ENCODE measurements around the gene CRIP1.

Gene CRIP1

DNA sequence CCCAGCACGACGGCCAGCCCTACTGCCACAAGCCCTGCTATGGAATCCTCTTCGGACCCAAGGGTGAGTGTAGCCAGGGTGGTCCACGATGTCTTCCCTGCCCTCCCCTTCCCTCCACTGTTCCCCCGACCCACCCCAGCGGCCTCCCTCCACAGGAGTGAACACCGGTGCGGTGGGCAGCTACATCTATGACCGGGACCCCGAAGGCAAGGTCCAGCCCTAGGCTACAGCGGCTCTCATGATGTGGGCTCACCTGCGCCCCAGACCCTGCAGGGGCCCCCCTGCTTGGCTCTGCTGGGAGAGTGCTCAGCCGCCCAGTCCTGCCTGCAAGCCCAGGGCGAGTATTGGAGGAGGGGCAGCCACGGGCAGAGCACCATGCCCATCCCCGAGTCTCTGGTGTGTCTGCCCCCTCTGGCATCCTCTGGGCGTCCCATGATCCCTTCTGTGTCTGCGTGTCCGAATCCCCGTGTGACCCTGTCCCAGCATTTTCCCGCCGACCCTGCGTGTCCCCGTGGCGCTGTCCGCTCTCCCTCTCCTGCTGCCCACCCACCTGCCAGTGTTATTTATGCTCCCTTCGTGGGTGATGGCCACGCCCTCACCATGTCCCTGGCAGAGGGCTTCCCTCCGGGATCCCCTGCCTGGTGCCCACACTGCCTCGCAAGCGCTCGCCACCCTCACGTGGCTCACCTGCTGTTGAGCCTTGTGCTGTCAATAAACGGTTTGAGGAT is 7.1 kb upstream of the CRIP1 start:
- Histone ChIP-seq H2AFZ (ENCODE audit: low read length) (no peak overlapping the region), H3K79me2 (ENCODE audit: insufficient read depth, low read length) (no peaks in the 10 kb centered on the region), H4K20me1 (ENCODE audit: insufficient read depth, low read length) (no peaks in the 10 kb centered on the region), H3K9me3 (ENCODE audit: low read length) (no peaks in the 10 kb centered on the region), H3K4me1 (ENCODE audit: insufficient read depth, low read length, severe bottlenecking) (peaks cover 25% of the 10 kb centered on the region), H3K9ac (ENCODE audit: low read length) (no peak overlapping the region), H3K27ac (ENCODE audit: low read depth, low read length, poor library complexity, severe bottlenecking) (no peak overlapping the region), H3K9me2 (ENCODE audit: low read depth, low read length) (no peaks in the 10 kb centered on the region), H3K27me3 (ENCODE audit: insufficient read depth, low read length) (peaks cover 38% of the 10 kb centered on the region), H3K36me3 (ENCODE audit: insufficient read depth, low read length) (no peaks in the 10 kb centered on the region), H3F3A (ENCODE audit: insufficient read depth, low read length) (no peaks in the 10 kb centered on the region), H3K4me3 (ENCODE audit: low read depth, low read length, poor library complexity, severe bottlenecking) (no peak overlapping the region), H3K4me2 (ENCODE audit: low read length) (no peak overlapping the region)
- TF ChIP-seq, protein P1, sequence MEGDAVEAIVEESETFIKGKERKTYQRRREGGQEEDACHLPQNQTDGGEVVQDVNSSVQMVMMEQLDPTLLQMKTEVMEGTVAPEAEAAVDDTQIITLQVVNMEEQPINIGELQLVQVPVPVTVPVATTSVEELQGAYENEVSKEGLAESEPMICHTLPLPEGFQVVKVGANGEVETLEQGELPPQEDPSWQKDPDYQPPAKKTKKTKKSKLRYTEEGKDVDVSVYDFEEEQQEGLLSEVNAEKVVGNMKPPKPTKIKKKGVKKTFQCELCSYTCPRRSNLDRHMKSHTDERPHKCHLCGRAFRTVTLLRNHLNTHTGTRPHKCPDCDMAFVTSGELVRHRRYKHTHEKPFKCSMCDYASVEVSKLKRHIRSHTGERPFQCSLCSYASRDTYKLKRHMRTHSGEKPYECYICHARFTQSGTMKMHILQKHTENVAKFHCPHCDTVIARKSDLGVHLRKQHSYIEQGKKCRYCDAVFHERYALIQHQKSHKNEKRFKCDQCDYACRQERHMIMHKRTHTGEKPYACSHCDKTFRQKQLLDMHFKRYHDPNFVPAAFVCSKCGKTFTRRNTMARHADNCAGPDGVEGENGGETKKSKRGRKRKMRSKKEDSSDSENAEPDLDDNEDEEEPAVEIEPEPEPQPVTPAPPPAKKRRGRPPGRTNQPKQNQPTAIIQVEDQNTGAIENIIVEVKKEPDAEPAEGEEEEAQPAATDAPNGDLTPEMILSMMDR (IDR thresholded peaks at IDR 0.05; ENCODE audit: low read length) = no peak
- no peak for TF ChIP-seq EZH2 (IDR thresholded peaks at IDR 0.05; ENCODE audit: borderline replicate concordance, low read length)

DNA sequence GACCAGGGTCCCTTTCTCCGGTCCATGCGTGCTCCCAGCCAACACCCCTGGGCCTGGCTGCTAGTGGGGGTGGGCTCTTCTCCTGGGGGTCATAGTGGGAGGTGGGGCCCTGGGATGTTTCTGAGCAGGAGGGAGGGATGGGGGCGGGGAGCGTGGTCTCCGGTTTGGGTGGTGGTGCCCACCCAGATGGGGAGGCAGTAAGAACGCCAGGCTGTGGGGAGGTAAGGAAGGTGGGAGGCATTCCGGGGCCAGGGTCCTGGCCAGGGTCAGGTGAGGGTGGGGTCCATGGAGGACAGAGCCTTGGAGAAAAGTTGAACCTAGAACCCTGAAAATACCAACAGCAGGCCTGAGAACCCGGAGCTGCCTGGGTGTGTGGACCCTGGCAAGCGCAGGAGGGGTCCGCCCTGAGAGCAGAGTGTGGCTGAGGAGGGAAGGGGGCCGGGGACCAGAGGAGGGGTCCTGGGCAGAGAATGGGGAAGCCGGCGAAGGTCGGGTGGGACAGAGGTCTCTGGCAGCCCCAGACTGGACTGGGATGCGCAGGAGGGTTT is 6.4 kb upstream of the CRIP1 start:
- Histone ChIP-seq H2AFZ (ENCODE audit: low read length) (no peak overlapping the region), H3K4me3 (ENCODE audit: low read depth, low read length, poor library complexity, severe bottlenecking) (no peak overlapping the region), H3K9me2 (ENCODE audit: low read depth, low read length) (no peaks in the 10 kb centered on the region), H3K79me2 (ENCODE audit: insufficient read depth, low read length) (no peaks in the 10 kb centered on the region), H3K9ac (ENCODE audit: low read length) (no peak overlapping the region), H3K36me3 (ENCODE audit: insufficient read depth, low read length) (no peaks in the 10 kb centered on the region), H3K4me1 (ENCODE audit: insufficient read depth, low read length, severe bottlenecking) (peaks cover 18% of the 10 kb centered on the region), H3K9me3 (ENCODE audit: low read length) (no peaks in the 10 kb centered on the region), H3K27ac (ENCODE audit: low read depth, low read length, poor library complexity, severe bottlenecking) (no peak overlapping the region), H3K27me3 (ENCODE audit: insufficient read depth, low read length) (peaks cover 37% of the 10 kb centered on the region), H3K4me2 (ENCODE audit: low read length) (no peak overlapping the region), H3F3A (ENCODE audit: insufficient read depth, low read length) (no peaks in the 10 kb centered on the region), H4K20me1 (ENCODE audit: insufficient read depth, low read length) (no peaks in the 10 kb centered on the region)
- no peak for TF ChIP-seq EZH2 (IDR thresholded peaks at IDR 0.05; ENCODE audit: borderline replicate concordance, low read length)
- TF ChIP-seq, protein P1 (IDR thresholded peaks at IDR 0.05; ENCODE audit: low read length) = no peak

DNA sequence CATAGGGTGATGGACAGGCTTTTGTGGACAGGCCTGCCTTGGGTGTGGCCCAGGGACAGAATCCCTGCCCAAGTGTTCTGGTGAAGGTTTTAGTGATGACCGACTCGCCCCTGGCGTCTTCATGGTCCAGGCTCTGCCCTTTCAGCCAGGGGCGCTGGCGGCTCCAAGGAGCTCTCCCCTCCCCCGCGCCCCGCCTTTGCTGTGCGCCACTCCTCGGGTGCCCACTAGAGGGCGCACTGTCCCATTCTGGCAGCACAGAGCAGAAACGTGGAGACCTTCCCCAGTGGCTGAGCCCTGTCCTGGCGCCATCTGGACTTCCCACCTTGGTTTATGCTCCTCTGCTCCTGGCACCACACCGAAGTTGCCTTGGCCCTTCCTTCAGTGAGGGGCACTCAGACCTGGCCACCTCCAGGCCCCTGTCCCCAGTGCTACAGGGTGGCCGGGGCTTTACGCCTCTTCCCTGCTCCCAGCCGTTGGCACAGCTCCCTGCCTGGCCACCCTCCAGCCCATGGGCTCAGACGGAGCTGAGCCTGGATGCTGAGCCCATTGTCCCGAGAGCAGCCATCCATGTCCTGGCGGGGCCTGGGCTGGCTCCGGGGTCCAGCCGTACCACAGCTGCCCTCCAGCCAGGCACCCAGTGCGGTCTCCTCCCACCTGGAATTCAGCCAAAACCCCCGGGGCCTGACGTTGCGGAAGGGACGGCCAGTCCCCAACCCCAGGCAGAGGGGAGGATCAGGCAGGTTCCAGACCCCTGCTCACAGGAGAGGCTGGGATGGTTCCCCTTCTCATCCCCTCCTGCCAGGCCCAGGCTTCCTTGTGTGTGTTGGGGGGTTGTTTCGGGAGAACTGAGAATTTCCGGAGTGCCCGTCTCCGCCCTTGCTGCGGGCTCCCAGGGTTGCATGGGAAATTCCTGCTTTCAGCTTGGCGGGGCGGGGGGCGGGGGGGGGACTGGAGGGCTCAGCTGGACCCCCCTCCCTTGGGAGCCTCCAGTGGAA is 5.6 kb upstream of the CRIP1 start:
- peaks cover 18% of the 10 kb centered on the region for H3K4me1 ChIP-seq (ENCODE audit: insufficient read depth, low read length, severe bottlenecking)
- peak overlapping the region; percentile 28; the same call in 1 of the 2 replicates for H3K9ac ChIP-seq (ENCODE audit: low read length)
- no peak for TF ChIP-seq EZH2 (IDR thresholded peaks at IDR 0.05; ENCODE audit: borderline replicate concordance, low read length)
- TF ChIP-seq, protein P1 (IDR thresholded peaks at IDR 0.05; ENCODE audit: low read length) = peak; percentile 99
- no peaks in the 10 kb centered on the region for H3K79me2 ChIP-seq (ENCODE audit: insufficient read depth, low read length)
- H3F3A ChIP-seq (ENCODE audit: insufficient read depth, low read length) = no peaks in the 10 kb centered on the region
- no peak overlapping the region for H2AFZ ChIP-seq (ENCODE audit: low read length)
- H4K20me1 ChIP-seq (ENCODE audit: insufficient read depth, low read length) = no peaks in the 10 kb centered on the region
- H3K4me3 ChIP-seq (ENCODE audit: low read depth, low read length, poor library complexity, severe bottlenecking) = peak overlapping the region; percentile 41
- H3K9me2 ChIP-seq (ENCODE audit: low read depth, low read length) = no peaks in the 10 kb centered on the region
- H3K27me3 ChIP-seq (ENCODE audit: insufficient read depth, low read length) = peaks cover 33% of the 10 kb centered on the region
- no peaks in the 10 kb centered on the region for H3K36me3 ChIP-seq (ENCODE audit: insufficient read depth, low read length)
- no peak overlapping the region for H3K27ac ChIP-seq (ENCODE audit: low read depth, low read length, poor library complexity, severe bottlenecking)
- H3K9me3 ChIP-seq (ENCODE audit: low read length) = no peaks in the 10 kb centered on the region
- peak overlapping the region; percentile 56 for H3K4me2 ChIP-seq (ENCODE audit: low read length)
